Sciatic nerve (tissue), 2 donors: Measurements from ENCODE around the gene SHISA9. TPM values are rescaled to one million over a fixed set of nuclear protein-coding genes. Genes with fewer than 3 reads are reported as not detected.
"Not testable (repeated sequence)": the region's sequence is repeated elsewhere in the genome, so short reads cannot be mapped to it uniquely, and the experiment has no call there.

Experiments
- ATAC-seq: fragments of 200-7000 bp; cut with Tn5 transposase; one replicate; pipeline ENCODE4 v1.9.1; 2020; ENCODE audit warnings: mild to moderate bottlenecking, moderate library complexity
- DNase-seq: peaks from one replicate; pipeline ENCODE4 v3.0.0-alpha.2; 2020; ENCODE audit warnings: low spot score
- intact Hi-C: fragments of 100-400 bp; cut with DNase I; formaldehyde crosslinking; loops from one replicate; pipeline ENCODE4 v1.14.2; 2022
- total RNA-seq: library from RNA; stranded (reverse); fragmentation: NEBNext Ultra II Directional; extraction: Animal tissue kit (Norgen Biotek cat#: 25700); gene quantifications from one replicate; pipeline ENCODE4 v1.2.1, GENCODE V29; 2021
- donor health status: DM: no; HTN: no; CAD: no.
- donor health status: DM: no; HTN: no; CAD: no.

Gene SHISA9
- total RNA-seq: 3.8 TPM

DNA sequence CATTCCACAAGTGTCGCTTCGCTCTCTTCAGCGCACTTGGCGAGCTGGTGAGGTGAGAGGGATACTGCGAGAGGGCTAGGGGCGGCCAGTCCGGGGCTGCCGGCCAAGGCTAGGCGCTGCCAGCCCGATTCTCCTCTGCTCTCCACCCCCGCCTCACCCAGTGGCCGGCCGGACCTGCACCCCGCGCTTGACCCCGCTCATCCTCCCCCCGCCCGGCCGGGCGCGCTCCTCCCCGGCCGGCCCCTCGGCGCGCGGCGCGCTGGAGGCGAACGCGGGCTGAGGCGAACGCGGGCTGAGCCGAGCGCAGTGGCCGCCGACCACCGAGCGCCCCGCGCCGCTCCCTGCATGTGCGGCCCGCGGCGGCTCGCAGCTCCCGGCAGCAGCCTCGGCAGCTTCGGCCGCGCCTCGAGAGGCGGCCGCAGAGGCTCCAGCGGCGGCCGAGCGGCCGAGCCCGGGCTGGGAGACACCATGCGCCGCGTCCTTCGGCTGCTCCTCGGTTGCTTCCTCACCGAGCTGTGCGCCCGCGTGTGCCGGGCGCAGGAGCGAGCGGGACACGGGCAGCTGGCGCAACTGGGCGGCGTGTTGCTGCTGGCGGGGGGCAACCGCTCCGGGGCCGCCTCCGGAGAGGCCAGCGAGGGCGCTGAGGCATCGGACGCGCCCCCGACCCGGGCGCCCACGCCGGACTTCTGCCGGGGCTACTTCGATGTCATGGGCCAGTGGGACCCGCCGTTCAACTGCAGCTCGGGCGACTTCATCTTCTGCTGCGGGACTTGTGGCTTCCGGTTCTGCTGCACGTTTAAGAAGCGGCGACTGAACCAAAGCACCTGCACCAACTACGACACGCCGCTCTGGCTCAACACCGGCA lies at the start of gene SHISA9:
Gene SHISA9 (plus strand): TSS at position 2 of the 865 bp plus-strand sequence.
- ATAC-seq: no peak
- intact Hi-C loops: no loop called here
- no peak for DNase-seq

DNA sequence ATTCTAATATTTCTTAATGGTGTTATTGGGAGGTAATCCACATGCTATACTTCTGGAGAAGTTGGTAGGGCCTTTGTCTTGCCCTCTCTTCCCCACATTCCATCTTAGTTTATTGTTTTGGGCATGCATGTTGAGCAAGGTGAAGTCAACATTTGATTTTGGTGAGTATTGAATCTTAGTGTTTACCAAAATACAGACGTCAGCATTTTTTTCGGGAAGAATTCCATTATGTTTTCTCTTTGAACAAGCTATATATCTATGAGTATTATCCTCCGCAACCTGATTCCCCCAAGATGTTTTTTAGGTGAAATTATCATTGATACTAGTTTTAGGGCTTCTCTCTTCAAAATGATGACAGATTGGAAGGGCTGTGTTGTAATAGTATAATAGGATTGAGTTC lies 47.4 kb upstream of the SHISA9 start:
- intact Hi-C loops: no loop called here
- DNase-seq (no peak), ATAC-seq (no peak)

DNA sequence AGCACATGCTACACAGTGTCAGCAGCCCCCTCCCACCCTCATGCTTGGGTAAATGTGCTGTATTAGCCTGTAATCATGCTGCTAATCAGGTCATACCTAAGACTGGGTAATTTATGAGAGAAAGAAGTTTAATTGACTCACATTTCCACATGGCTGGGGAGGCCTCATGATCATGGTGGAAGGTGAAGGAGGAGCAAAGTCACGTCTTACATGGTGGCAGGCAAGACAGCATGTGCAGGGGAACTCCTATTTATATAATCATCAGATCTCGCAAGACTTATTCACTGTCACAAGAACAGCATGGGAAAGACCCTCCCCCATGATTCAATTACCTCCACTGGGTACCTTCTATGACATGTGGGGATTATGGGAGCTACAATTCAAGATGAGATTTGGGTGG lies 44.0 kb upstream of the SHISA9 start:
- ATAC-seq, intact Hi-C loops: not testable (repeated sequence)

DNA sequence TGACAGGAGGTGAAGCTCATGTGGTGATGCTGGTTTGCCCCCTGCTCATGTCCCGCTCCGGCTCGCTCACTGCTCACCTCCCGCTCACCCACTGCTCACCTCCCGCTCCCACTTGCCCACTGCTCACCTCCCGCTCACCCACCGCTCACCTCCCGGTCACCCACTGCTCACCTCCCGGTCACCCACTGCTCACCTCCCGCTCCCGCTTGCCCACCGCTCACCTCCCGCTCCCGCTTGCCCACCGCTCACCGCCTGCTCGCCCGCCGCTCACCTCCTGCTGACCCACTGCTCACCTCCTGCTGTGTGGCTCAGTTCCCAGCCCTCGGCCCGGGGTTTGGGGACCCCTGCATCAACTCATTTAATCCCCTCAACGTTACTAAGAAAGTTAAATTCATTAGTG lies 39.1 kb upstream of the SHISA9 start:
- ATAC-seq (no peak), DNase-seq (no peak)
- intact Hi-C loops: no loop called here

More for the DNA sequence above, 44.0 kb upstream of the SHISA9 start:
- not testable (repeated sequence) for DNase-seq

DNA sequence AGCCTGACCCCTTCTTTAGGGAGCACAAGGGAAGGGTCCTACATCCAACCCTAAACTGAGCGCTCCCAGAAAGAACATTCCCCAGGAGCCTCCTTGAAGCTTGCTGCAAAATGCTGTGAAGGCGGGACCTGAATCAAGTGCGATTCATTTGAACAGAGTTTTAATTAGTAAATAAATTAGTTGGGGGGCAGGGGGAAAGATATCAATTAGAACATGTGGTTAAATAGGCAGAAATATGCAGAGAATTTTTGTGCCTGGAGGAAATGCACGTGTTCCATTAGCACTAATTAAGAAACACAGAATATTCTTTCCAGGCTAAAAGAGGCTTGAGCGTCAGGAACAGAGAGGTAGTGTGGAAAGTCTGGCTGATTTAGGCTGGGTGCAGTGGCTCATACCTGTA lies 38.5 kb upstream of the SHISA9 start:
- ATAC-seq (no peak), DNase-seq (no peak)
- intact Hi-C loops: no loop called here

DNA sequence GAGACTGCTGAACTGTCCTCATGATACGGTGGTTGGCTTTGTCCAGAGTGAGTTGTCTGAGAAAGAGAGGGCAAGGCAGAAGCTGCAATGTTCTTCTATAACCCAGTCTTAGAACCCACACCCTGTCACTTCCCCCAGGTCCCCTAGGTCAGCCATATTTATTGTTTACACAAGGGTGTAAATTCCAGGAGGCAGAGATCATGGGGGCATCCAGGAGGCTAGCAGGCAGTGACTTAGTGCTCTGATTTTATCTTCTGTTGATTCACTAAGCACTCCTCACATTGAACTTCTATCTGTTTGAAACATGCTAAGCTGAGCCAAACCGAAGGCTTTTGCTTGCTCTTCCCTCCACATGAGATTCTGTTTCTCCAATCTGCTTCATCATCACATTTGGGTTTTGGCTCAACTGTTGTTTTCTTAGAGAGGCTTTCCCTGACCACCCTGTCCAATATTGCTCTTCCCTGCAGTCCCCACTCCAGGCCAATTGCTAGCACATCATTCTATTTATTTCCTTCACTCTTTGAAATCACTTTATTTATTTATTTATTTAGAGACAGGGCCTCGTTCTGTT lies 34.3 kb upstream of the SHISA9 start:
- intact Hi-C loops: no loop called here
- ATAC-seq: no peak
- no peak for DNase-seq

DNA sequence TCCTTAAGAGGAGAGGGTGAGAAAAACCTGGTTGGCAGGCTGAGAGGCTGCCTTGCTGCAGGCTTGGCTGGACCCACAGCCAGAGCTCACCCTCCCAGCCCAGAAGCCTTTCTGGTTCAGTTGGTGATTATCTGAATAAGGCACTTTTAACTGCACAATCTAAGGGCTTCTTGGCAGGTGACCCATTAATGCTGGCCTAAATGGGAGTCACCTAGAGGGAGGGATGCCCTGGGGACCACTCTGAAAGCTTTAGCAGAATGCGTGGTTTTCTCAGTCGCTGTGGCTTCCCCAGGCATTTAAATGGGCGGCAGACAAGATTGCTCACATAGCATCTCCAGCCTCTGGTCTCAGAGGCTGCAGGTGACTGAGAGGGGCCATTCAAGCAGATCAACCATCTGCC lies 33.2 kb upstream of the SHISA9 start:
- ATAC-seq: no peak
- intact Hi-C loops: no loop called here
- DNase-seq: no peak

DNA sequence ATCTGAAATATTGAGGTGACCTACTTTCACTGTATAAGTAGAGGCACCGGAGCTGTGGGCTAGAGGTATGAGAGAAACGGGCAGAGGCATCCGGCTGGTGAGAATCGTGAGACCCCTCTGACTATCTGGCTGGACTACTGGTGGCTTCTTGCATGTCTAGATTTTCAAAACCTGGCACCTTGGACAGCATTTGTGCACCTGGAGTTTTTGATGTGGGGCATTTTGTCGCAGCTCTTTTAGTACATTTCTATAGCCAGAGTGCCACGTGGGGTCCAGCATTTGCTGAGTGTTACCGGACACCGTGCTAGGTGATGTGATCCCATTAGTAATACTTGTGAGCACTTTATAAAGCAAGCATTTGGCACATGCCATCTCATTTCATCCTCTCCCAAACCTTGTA lies 32.6 kb upstream of the SHISA9 start:
- ATAC-seq (no peak), DNase-seq (no peak)
- intact Hi-C loops: no loop called here

DNA sequence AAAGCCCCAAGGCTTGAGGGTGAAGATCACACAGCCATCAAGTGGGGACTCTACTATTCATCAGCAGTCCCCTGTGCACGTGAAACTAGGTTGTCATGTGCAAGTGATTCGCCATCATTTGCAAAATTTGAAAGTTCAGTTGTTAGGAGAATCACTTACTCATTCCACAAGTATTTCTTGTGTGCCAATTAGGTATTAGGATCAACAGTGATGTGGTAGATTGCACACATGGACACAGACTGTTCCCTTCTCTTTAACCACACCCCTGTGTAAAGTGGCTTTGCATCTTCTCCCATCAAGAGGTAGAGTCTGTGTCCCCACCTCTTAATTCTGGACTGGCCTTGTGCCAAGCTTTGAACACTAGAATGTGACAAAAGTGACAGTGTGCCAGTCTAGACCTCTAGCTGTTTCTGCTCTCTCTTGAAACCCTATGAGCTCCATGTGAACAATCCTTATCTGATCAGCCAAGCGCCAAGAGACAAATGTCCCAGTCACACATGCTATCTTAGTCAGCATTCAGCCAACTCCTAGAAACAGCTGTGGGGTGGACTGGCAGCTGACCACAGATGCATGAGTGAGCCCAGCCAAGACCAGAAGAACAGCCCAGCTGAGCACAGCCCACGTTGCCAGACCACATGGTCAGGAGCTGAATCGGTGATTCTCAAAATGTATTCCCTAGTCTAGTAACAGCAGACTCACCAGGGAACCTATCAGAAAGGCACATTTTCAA lies 31.5 kb upstream of the SHISA9 start:
- no peak for ATAC-seq

DNA sequence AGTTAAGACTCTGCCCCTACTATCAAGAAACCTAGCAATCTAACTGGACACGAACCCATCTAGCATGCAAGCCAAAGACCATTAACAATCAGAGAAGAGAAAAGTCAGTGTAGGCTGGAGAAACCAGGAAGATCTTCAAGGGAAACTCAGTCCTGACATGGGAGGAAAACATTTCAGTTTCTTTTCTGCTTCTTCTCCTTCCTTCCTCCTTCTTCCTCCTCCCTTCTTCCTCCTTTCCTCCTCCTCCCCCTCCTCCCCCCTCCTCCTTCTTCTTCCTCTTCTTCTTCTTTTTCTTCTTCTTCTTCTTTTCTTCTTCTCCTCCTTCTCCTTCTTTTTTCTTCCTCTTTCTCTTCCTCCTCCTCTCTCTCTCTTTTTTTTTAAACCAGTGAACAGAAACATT lies 29.6 kb upstream of the SHISA9 start:
- intact Hi-C loops: no loop called here
- no peak for DNase-seq

More for the DNA sequence above, 31.5 kb upstream of the SHISA9 start:
- DNase-seq: no peak
- intact Hi-C loops: no loop called here

DNA sequence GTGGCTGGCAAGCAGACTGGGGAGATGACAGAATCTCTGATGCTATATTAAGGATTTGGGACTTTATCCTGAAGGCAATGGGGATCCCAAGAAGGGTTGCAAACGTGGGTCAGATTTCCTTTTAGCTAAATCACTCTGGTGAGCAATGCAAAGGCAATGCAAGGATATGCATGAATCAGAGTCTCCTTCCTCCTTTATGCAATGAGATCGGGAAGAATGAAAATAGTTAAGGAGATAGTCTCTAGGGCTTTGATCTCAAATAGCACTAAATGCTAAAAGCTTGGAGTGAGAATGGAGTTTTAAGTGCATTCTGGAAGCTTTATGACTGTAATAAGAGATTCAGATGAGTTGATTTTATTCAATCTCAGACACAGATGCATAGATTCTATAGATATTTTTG lies 27.2 kb upstream of the SHISA9 start:
- ATAC-seq (no peak), DNase-seq (no peak)
- intact Hi-C loops: no loop called here

More for the DNA sequence above, 29.6 kb upstream of the SHISA9 start:
- ATAC-seq: no peak

DNA sequence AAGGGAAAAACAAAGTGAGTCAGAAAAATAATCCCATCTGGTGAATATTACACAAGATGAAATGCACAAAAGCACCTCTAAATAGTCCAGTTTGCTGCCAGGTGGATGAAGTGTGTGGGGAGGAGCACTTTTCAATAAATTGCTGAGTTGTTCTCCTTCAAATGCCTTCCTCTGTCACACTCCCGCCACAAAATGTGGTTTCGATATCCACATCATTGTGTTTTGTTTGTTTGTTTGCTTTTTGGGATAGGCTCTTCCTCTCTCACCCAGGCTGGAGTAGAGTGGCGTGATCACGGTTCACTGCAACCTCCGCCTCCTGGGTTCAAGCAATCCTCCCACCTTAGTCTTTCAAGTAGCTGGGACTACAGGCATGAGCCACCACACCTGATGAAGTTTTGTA lies 24.6 kb upstream of the SHISA9 start:
- intact Hi-C loops: no loop called here
- ATAC-seq (no peak), DNase-seq (no peak)

DNA sequence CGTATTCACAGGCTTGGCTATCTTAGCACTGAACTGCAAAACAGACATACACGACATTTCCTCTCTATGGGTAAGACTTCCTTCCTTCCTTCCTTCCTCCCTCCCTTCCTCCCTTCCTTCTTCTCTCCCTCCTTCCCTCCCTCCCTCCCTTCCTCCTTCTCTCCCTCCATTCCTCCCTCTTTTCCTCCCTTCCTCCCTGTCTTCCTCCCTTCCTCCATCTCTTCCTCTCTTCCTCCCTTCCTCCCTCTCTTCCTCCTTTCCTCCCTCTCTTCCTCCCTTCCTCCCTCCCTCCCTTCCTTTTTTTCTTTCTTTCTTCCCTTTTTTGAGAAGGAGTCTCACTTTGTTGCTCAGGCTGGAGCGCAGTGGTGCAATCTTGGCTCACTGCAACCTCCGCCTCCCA lies 22.4 kb upstream of the SHISA9 start:
- DNase-seq (no peak), ATAC-seq (no peak)
- intact Hi-C loops: no loop called here

DNA sequence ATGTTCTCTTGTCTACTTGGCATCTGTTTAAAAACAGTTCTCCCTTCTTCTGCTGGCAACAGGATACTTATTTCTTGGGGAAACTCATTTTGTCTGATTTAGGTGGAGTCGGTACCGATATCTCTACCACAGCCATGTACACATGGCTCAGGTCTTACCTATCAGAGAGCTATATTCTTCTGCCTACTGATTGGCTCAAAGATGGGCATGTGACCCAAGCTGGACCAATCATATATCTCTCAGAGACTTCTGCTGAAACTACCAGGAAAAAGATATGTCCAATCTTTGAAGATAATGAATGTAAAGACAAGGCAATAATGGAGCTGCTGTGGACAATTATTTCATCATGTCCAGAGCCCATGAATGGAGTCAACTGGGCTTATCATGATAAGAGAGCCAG lies 21.6 kb upstream of the SHISA9 start:
- DNase-seq (no peak), ATAC-seq (no peak)
- intact Hi-C loops: no loop called here

DNA sequence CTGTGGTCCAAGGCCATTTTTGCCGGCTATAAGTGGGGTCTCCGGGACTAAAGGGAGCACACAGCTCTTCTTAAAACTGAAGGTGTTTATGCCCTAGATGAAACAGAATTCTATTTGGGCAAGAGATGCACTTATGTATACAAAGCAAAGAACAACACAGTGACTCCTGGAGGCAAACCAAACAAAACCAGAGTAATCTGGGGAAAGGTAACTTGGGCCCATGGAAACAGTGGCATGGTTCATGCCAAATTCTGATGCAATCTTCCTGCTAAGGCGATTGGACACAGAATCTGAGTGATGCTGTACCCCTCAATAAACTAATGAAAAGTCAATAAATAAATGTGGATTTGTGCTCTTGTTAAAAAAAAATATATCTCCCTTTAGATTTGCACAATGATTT lies 20.2 kb upstream of the SHISA9 start:
- ATAC-seq: no peak
- intact Hi-C loops: no loop called here
- no peak for DNase-seq

DNA sequence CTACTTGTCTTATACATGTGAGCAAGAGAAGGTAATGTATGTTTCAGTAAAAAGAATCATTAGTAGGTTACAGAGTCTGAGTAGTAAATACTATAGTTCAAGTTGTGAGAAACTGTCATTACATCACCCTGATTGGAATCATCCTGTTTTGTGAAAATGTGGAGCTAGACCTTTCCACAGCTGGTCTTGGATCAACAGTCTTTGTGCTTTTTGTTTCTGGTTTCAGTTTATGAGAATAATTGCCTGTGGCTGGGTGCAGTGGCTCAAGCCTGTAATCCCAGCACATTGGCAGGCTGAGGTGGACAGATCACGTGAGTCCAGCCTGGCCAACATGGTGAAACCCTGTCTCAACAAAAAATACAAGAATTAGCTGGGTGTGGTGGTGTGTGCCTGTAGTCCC lies 19.7 kb upstream of the SHISA9 start:
- DNase-seq: no peak
- intact Hi-C loops: no loop called here
- ATAC-seq: no peak

DNA sequence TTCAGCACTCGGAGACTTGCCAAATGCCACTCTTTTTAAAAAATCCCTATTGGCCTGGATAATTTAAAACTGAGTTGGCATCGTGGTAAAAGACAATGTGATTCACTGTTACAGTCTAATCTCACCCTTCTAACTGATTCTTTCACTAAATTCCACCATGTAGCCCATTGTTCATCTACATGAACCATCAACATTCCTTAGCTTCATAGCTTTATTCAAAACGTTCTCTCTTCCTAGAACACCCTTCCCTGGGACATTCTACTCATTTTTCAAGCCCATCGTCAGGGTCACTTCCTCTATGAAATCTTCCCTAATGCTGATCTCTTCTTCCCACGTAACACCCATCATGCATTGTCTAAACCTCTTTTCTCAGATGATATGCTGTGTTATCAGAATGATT lies 15.7 kb upstream of the SHISA9 start:
- ATAC-seq (no peak), DNase-seq (no peak)
- intact Hi-C loops: no loop called here

DNA sequence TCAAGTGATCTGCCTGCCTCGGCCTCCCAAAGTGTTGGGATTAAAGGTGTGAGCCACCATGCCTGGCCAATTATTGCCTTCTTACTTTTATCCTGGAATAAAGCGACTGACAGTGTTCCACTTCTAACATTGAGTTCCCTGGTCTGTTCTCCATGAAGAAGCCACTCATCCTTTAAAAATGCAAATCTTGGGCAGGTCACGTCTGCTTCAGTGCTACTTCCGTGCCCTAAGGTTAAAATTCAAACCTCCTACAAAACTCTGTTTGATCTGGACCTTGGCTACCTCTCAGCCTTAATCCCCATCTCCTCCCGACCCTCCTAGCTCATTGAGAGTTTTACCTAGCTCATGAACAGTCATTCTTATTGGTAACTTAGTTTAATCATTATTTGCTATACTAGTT lies 9.6 kb upstream of the SHISA9 start:
- intact Hi-C loops: no loop called here
- no peak for ATAC-seq
- DNase-seq: no peak

DNA sequence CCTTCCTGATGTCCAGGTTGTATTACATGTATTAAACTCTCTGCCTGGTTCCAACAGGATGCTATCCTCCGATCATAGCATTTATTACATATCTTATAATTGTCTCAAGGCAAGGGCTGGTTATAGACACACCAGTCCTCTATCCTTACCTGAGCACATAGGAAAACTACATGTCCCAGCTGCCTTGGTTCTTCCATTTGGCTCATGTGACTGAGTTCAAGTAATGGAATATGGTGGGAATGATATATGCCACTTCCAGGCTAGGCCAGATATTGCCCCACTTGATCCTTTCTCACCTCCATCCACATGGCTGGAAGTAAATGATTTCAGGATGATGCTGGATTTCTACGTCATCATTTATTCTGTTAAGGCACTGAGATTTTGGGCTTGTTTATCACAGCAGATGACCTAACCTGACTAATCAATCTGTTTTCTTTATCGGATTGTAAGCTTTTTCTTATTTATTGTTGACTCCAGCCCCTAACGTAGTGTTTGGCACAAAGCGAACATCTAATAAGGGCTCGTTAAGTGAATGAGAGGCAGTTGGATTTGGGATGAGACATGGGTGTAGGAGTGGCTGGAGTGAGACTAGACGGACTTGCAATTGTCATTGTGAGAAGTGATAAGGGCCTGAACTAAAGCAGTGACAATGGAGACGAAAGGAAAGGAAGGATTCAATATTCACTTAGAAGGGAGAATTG lies 8.2 kb upstream of the SHISA9 start:
- DNase-seq (no peak), ATAC-seq (no peak)
- intact Hi-C loops: no loop called here

DNA sequence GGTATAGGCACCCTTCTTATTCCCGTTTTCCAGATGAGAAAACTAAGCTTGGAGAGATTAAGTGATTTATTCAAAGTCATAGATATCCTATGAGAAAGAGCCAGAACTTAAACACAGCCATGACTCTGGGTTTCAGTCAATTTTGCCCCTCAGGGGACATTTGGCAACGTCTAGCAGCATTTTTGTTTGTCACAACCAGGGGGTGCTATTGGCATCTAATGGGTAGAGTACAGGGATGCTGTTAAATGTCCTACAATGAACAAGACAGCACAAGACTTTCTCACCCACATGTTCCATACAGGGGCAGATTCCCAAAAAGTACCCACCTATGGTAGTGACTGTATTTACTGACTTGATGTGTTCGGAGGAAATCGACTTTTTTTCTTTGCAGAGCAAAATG lies 4.8 kb upstream of the SHISA9 start:
- intact Hi-C loops: no loop called here
- DNase-seq (no peak), ATAC-seq (no peak)
